GM04504 (cell line): ENCODE data around the gene TGFB1.
"Not testable (repeated sequence)": the region's sequence is repeated elsewhere in the genome, so short reads cannot be mapped to it uniquely, and the experiment has no call there.

Experiments used
- DNase-seq: peaks from one replicate; pipeline ENCODE4 v3.0.0-alpha.2; 2012; ENCODE audit warnings: low read depth

The TGFB1 gene

GRCh38 chr19:41353466-41354342 is at the start of gene TGFB1:
TGFB1 (minus strand) TSS chr19:41353922; CDS start chr19:41353044, 878 bp downstream.
- DNase-seq = peak; percentile 82

- DNase-seq = no peak
Observed at GRCh38 chr19:41402010-41402409, 48.3 kb upstream of the TGFB1 start.

- no peak for DNase-seq
Observed at GRCh38 chr19:41401483-41401882, 47.8 kb upstream of the TGFB1 start.

- no peak for DNase-seq
Observed at GRCh38 chr19:41399525-41399924, 45.8 kb upstream of the TGFB1 start.

GRCh38 chr19:41399091-41399490 is 45.4 kb upstream of the TGFB1 start:
- no peak for DNase-seq

- DNase-seq = no peak
Observed at GRCh38 chr19:41398598-41398997, 44.9 kb upstream of the TGFB1 start.

GRCh38 chr19:41398050-41398418 is 44.3 kb upstream of the TGFB1 start:
- no peak for DNase-seq

- DNase-seq = peak; percentile 100
Observed at GRCh38 chr19:41397086-41398049, 43.6 kb upstream of the TGFB1 start, which contains the start of the genes BCKDHA and EXOSC5. BCKDHA (plus strand) TSS chr19:41397818; CDS start chr19:41397828, 10 bp downstream. EXOSC5 (minus strand) TSS chr19:41397359; CDS start chr19:41397328, 31 bp downstream.

- no peak for DNase-seq
Observed at GRCh38 chr19:41395355-41395754, 41.6 kb upstream of the TGFB1 start.

- no peak for DNase-seq
Observed at GRCh38 chr19:41392775-41393174, 39.1 kb upstream of the TGFB1 start.

- DNase-seq = no peak
Observed at GRCh38 chr19:41391618-41392017, 37.9 kb upstream of the TGFB1 start.

- no peak for DNase-seq
Observed at GRCh38 chr19:41386442-41386841, 32.7 kb upstream of the TGFB1 start.

- no peak for DNase-seq
Observed at GRCh38 chr19:41384351-41384750, 30.6 kb upstream of the TGFB1 start.

GRCh38 chr19:41381536-41381935 is 27.8 kb upstream of the TGFB1 start:
- DNase-seq = not testable (repeated sequence)

- DNase-seq = no peak
Observed at GRCh38 chr19:41377977-41378709, 24.4 kb upstream of the TGFB1 start.

GRCh38 chr19:41376998-41377365 is 23.3 kb upstream of the TGFB1 start:
- DNase-seq = no peak

GRCh38 chr19:41376241-41376997 is 22.7 kb upstream of the TGFB1 start, which contains the start of gene TMEM91:
TMEM91 (plus strand) TSS chr19:41376533; CDS start chr19:41378310, 1,777 bp downstream.
- DNase-seq = no peak

GRCh38 chr19:41373993-41374392 is 20.3 kb upstream of the TGFB1 start:
- DNase-seq = peak; percentile 82

- DNase-seq = no peak
Observed at GRCh38 chr19:41372501-41372900, 18.8 kb upstream of the TGFB1 start.

- DNase-seq = no peak
Observed at GRCh38 chr19:41371541-41371940, 17.8 kb upstream of the TGFB1 start.

GRCh38 chr19:41371119-41371518 is 17.4 kb upstream of the TGFB1 start:
- DNase-seq = not testable (repeated sequence)
